Mammary epithelial cell (primary cell): ENCODE data around the gene PICALM.

Experiments
- EZH2 ChIP-seq: IDR thresholded peaks from 2 replicates; pipeline ENCODE4 v1.6.1; 2012; ENCODE audit warnings: low read length, inconsistent platforms, borderline replicate concordance
- TF ChIP-seq, protein P1 (sequence below), 2 donors: IDR thresholded peaks in 1 of 2; conservative IDR thresholded peaks in 1 of 2; 2 replicates each; pipeline ENCODE4 v1.5.1; 2011 to 2012; ENCODE audit warnings: inconsistent platforms in 2 of 2, low read length in 2 of 2, mild to moderate bottlenecking in 2 of 2, control low read depth in 1 of 2, low read depth in 1 of 2; ENCODE audit not compliant: insufficient read depth in 1 of 2; ENCODE audit errors: extremely low read depth in 1 of 2

DNA sequence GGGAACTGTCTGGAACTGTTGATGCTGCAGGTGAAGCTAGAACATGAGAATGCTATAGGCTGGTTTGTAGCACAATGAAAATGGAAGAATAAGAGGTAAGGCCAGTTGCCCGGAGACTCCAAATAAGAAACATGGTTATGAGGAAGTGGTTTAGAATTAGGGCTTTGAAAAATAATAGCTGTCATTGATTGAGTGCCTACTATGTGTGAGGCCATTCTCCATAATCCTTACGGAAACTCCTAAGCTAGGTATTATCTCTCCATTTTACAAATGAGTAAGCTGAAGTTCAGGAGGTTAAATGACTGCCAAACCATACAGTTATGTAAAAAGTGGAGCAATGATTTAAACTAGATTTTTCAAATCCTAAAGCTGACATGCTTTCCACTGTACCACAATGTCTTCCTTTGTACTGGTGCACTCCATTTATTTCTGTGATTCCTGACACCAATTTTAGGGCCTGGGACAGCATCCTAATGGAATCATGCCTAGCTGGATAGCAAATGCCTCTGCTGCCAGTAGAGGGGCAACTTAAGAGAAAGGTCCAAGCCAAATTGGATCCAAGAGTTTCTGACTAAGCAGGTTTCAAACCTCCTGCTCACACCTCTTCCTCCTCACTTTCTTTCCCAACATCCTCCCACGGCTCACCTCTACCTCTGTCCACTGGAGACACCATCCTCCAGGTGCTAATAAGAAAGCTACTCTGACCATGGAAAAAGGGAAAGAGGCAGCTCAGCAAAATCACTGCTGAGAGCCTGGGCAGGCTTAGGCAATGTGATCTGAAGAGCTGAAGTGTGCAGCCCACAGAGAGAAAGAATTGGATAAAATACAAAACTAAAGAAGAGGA lies 46.9 kb upstream of the PICALM start:
- TF ChIP-seq, protein P1, sequence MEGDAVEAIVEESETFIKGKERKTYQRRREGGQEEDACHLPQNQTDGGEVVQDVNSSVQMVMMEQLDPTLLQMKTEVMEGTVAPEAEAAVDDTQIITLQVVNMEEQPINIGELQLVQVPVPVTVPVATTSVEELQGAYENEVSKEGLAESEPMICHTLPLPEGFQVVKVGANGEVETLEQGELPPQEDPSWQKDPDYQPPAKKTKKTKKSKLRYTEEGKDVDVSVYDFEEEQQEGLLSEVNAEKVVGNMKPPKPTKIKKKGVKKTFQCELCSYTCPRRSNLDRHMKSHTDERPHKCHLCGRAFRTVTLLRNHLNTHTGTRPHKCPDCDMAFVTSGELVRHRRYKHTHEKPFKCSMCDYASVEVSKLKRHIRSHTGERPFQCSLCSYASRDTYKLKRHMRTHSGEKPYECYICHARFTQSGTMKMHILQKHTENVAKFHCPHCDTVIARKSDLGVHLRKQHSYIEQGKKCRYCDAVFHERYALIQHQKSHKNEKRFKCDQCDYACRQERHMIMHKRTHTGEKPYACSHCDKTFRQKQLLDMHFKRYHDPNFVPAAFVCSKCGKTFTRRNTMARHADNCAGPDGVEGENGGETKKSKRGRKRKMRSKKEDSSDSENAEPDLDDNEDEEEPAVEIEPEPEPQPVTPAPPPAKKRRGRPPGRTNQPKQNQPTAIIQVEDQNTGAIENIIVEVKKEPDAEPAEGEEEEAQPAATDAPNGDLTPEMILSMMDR (conservative IDR thresholded peaks at IDR 0.05 in 1 of 2, IDR thresholded peaks at IDR 0.05 in 1 of 2; ENCODE audit: extremely low read depth in 1 of 2, insufficient read depth in 1 of 2, low read depth in 1 of 2, low read length in 2 of 2): peak; percentile 5 to 26
- TF ChIP-seq EZH2: no peak
